Testis (tissue), 2 donors: ENCODE measurements around the gene BTN1A1.

ENCODE experiments used
- CTCF ChIP-seq, 3 experiments: fragments of 450-650 bp in 2 of 3; fragments of 200-600 bp in 1 of 3; sonication (generic) in 1 of 3; IDR thresholded peaks; one replicate each; pipeline ENCODE4 v1.5.1; 2016 to 2019; ENCODE audit warnings: antibody characterized with exemption in 3 of 3, mild to moderate bottlenecking in 2 of 3, moderate library complexity in 1 of 3
- POLR2A ChIP-seq: fragments of 450-650 bp; IDR thresholded peaks from one replicate; pipeline ENCODE4 v1.6.1; 2017; ENCODE audit warnings: antibody characterized with exemption, mild to moderate bottlenecking, moderate library complexity

- TF ChIP-seq CTCF (IDR thresholded peaks at IDR 0.05): no peak
- TF ChIP-seq POLR2A: no peak
Observed at GRCh38 chr6:26465776-26466175, 34.3 kb upstream of the BTN1A1 start.
